HK-2 (cell line): ENCODE results near the gene CD55.
A peak's percentile ranks its signal among the peaks of the same experiment; 100 is the strongest.

Experiments
- DNase-seq: peaks from one replicate; pipeline ENCODE4 v3.0.0-alpha.2; 2018; ENCODE audit not compliant: unreplicated experiment

The CD55 gene, protein sequence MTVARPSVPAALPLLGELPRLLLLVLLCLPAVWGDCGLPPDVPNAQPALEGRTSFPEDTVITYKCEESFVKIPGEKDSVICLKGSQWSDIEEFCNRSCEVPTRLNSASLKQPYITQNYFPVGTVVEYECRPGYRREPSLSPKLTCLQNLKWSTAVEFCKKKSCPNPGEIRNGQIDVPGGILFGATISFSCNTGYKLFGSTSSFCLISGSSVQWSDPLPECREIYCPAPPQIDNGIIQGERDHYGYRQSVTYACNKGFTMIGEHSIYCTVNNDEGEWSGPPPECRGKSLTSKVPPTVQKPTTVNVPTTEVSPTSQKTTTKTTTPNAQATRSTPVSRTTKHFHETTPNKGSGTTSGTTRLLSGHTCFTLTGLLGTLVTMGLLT

DNA sequence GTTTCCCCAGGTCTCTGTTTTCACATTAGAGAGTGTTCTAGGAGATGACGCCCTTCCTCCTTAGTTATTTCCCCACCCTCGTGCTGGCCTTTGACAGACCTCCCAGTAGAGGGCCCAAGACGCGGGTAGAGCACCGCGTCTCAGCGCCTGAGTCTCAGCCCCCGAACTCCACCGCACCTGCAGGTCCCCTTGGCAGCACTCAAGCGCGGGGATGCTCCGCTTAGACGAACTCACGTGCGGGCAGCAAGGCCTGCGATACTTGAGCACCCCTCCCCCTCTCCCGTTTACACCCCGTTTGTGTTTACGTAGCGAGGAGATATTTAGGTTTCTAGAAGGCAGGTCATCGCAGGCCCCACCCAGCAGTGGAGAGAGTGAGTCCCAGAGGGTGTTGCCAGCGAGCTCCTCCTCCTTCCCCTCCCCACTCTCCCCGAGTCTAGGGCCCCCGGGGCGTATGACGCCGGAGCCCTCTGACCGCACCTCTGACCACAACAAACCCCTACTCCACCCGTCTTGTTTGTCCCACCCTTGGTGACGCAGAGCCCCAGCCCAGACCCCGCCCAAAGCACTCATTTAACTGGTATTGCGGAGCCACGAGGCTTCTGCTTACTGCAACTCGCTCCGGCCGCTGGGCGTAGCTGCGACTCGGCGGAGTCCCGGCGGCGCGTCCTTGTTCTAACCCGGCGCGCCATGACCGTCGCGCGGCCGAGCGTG is at the start of gene CD55:
TSS of gene CD55 (plus strand) at position 600 of the 711 bp plus-strand sequence. CDS start at position 688, 88 bp downstream.
- peak; percentile 96 for DNase-seq

DNA sequence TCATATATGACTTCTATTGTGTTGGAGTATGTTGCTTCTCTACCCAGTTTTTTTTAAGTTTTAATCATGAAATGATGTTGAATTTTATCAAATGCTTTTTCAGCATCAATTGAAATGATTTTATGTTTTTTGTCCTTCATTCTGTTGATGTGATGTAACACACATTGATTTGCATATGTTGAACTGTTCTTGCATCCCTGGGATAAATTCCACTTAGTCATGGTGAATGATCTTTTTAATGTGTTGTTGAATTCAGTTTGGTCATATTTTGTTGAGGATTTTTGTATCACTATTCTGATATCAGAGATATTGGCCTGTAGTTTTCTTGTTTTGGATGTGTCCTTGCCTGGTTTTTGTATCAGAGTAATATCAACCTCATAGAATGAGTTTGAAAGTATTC is 46.6 kb upstream of the CD55 start:
- no peak for DNase-seq

DNA sequence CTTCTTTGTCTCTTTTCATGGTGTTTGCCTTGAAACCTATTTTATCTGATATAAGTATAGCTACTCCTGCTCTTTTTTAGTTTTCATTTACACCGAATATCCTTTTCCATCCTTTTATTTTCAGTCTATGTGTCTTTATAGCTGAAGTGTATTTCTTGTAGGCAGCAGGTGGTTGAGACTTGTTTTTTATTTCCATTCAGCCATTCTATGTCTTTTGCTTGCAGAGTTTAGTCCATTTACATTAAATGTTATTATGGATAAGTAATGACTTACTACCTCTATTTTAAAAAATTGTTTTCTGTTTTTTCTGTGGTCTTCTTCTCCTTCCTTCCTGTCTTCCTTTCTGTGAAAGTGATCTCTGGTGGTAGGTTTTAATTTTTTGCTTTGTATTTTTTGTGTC is 45.0 kb upstream of the CD55 start:
- DNase-seq, result no peak

DNA sequence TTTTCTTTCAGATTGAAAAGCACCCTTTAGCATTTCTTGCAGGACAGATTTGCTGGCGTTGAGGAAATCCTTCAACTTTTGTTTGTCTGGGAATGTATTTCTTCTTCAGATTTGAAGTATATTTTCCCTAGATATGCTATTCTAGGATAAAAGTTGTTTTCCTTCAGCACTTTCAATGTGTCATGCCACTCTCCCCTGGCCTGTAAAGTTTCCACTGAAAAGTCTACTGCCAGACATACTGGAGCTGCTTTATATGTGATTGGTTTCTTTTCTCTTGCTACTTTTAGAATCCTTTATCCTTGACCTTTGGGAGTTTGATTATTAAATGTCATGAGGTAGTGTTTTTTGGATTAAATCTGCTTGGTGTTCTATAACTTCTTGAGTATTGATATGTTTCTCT is 44.2 kb upstream of the CD55 start:
- DNase-seq, result no peak

DNA sequence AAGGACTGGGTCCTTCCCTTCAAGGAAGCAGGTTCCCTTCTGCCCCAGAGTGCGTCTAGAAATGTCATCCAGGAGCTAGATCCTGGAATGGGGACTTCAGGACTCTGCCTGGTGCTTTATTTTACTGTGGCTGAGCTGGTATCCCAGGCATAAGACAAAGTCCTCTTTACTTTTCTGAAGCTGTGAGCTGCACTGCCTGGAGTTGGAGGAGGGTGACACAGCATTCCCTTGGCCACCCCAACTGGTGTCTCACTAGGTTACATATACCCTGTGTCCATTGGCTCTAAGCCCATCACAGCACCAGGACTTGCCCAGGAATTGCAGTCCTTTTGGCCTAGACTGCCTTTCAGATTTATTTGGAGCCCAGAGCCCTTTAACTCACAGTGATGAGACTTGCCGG is 41.8 kb upstream of the CD55 start:
- no peak for DNase-seq

DNA sequence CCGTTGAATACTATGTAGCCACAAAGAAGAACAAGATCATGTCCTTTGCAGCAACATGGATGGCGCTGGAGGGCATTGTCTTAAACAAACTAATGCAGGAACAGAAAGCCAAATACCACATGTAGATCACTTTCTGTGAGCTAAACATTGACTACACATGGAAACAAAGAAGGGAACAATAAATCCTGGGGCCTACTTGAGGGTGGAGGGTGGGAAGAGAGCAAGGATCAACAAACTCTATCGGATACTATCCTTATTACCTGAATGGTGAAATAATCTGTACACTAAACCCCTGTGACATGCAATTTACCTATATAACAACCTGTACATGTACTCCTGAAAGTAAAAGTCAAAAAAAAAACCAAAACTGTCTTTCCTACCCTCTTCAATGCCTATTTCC is 40.8 kb upstream of the CD55 start:
- DNase-seq, result no peak

DNA sequence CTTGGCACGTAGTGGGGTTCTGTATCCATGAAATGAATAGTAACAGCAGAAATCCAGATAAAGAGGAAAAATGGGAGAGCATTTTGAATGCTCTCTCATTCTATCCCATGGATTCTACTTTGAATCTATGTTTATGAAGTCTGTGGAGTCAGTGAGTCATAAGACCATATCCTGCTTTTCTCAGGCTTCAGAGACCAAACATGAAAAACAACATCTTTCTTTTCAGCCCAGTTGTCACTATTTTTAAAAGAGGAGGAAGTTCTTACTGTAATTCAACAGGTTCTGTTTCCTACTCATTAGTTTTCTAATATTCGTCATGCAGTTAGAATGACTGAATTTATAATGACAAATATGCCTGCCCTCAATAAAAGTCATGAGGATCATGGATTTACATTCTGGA is 39.4 kb upstream of the CD55 start:
- DNase-seq, result no peak

DNA sequence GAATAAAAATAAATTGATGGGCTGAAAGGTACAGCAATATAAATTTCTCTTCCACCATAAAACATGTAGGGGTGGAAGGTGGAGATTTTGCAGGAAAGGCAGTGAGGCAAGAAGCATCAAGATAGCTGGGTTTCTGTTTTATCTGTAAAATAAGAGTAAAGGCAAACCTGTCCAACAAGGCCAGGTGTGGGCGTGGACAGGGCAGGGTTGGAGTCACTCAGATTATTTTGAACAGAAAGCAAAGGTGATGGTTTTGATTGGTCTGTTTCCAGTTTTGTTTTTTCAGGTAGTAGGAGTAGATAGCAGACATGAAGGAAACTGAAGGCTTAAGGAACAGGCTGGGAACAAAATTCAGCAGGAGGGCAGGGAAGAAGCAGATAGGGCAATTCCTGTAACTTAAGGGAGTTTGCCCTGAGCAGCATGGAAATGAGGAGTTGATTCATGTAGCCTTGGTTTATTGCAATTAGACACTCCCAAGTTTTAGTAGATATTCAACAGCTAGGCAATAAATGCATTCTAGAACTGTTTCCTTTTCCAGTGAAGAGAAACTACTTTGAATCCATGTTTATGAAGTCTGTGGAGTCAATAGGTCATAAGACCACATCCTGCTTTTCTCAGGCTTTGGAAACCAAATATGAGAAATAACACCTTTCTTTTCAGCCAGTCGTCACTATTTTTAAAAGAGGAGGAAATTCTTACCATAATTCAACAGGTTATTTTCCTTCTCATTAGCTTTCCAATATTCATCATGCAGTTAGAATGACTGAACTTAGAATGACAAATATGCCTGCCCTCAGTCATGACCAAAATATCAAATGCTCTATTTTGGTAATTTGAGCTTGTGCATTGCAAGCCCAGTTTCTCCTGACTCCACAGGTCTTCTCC is 38.7 kb upstream of the CD55 start:
- no peak for DNase-seq

DNA sequence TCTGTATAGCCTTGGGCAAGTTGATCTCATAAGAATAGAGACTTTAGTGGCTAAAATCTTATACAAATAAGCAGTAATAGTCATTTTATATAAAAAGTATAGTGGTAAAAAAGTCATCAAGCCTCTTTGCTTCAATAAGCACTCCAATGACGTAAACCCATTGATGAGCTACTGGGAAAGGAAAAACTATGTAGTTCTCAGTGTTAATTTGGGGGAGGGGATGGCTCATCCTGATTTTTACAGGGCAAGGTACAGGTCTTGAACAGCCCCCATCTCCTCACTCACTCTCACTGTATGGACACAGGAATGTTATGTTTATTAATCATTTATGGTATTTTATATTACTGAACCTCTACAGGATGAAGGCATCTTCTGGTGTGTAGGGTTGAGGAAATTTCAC is 38.1 kb upstream of the CD55 start:
- DNase-seq, result no peak

DNA sequence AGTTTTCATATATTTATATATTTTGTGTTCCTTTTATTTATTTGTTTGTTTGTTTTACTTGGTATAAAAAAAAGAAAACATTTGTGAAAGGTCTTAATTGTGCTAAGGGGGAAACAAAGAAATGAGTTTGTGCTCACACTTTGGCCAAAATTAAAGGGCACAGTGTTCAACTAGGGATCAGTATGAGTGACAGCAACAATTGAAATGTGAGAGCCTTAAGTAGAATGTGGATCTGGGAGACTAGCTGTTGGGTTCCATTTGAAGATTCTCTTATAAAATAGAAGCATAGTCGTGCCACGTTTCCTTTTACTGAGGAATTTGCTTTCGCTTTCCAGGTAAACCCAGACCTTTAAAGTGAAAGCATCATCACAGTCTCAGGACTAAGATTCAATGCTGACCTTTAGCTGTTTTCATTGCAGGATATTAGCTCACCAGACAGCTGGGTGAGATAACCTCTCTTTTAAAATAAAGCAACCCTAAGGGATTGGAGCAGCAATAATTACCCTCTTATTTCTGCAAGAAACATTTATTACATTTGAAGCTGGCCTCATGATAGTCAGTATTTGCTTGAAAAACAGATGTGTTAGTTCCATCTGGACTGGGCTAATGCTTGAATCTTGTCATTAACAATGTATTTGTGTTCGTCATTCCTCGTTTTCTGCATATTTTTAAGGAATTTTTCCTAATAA is 37.1 kb upstream of the CD55 start:
- DNase-seq, result no peak

DNA sequence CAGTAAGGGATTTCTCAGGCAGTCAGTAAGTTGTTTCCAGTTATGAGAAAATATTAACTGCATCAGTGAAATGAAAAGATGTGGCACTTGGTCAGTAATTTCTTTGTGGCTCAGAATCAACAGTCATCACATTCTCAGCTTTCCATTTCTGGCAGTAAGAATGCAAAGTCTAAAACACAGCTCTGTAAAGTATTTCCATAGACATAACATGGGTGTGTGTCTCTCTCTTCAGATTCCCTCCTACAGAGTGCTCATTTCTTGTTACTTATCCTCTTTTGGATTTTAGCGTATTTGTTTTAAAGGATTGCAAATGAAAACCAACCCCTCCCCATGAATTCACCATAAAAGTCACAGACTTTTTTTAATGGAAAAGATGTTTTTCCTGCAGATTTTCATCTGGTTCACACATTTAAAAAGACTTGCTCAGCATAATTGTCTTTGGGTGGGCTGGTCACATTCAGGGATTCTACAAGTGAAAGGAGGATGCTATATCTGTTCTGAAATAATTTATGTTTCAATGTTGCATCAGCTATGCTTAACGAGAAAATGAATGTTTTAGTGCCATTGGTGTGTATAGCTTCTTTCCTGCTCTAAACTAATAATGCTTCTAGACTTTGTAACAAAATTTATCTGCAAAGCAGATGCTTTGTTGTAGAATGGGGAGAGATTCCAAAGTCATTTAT is 34.6 kb upstream of the CD55 start:
- no peak for DNase-seq

DNA sequence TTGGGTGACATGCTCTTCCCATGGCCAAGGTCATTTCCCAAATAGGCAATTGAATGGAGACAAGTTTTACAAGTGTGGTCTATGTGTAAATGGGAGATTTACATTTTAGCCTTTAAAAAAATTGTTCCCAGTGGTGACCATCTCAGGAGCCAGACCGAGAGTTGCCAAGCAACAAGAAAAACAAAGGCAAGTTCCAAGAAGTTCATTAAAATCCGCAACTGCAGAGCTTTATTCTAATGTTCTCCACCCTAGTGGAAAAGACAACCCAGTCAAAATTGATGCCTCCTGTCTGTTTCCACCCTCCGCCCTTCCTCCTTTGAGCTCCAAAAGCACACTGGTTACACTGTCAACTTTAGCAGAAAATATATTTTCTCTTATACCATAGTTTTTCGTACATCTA is 33.2 kb upstream of the CD55 start:
- no peak for DNase-seq

DNA sequence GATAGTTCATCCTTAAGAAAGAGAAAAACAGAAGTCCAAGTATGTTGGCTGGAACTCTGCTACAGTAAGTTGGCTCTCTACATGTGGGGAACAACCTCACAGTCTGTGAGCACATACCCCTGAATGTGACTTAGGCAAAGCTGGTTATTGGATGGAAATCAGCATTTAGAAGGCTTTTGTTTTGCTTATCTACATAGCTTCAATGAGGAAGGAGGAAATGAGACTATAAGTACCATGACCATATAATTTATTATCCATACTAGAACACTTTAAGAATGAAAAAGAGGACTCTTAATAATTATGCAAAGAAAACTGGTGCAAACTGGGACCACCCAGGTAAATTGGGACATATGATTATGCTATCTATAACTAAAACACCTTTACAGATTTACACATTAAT is 31.7 kb upstream of the CD55 start:
- no peak for DNase-seq

DNA sequence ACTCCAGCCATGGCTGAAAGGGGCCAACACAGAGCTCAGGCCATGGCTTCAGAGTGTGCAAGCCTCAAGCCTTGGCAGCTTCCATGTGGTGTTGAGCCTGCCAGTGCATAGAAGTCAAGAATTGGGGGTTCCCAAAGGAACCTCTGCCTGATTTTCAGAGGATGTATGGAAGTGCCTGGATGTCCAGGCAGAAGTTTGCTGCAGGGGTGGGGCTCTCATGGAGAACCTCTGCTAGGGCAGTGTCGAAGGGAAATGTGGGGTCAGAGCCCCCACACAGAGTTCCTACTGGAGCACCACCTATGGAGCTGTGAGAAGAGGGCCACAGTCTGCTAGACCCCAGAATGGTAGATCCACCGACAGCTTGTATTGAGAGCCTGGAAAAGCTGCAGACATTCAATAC is 29.8 kb upstream of the CD55 start:
- DNase-seq, result no peak

DNA sequence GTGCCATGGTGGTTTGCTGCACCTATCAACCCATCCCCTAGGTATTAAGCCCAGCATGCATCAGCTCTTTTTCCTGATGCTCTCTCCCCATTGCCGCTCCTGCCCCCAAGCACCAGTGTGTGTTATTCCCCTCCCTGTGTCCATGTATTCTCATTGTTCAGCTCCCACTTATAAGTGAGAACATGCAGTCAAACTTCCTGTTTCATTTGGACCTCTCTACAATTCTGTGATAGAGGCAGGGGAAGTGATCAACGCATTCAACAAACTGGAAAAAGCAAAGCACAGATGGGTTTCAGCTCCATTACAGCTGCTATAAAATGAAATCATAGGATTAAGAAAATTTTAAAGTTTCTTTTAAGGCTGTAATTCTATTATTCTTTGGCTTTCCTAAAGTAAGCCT is 23.3 kb upstream of the CD55 start:
- DNase-seq, result no peak

DNA sequence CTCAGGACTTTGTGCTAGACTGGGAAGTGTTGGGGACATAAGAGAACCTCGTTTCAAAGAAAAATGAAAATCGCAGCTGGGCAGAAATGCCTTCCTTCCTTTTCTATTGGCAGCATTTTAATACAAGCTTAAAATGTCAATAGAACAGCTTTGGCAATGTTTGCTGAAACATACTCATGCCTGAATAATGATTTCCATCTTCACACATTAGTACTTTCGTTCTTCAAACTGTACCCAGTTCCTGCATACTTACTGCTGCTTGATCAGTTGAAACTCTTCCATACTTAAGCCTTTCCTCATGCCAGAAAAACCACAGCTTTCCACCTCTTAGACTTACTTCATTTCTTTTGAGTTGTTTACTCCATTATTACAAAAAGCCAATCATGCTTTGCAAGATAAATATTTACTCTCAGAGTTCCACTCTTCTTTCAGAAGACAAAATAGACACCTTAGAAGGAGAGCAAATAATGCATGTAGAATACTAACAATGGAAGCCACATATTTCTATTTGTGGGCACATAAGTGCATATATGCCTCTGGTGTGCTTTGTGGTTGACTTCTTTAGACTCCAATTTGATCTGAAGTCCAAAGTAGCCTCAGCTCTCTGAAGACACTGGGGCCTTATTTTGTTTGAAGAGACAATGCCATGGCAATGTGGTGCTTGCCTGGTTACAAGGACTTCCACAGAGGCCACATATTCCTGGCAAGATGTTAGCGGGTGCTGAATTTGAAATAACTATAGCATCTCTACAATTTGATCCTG is 22.7 kb upstream of the CD55 start:
- no peak for DNase-seq

DNA sequence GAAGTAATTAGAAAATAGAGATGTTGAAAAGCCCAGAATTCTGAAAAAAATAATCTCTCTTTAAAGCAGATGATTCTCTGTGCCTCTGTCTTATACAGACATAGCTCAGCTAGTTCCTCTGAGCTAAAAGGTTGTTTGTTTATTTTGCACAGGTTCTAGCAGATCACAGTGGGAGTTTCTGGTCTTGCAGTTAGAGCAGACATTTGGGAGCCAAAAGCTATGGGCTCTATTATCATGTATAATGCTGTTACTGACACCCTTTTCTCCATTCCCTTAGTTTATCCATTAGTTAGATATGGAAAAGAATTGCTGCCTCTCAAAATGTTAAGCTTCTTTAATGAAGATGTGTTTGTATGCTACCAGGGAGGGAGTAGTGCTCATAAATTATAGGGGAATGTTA is 20.5 kb upstream of the CD55 start:
- no peak for DNase-seq

DNA sequence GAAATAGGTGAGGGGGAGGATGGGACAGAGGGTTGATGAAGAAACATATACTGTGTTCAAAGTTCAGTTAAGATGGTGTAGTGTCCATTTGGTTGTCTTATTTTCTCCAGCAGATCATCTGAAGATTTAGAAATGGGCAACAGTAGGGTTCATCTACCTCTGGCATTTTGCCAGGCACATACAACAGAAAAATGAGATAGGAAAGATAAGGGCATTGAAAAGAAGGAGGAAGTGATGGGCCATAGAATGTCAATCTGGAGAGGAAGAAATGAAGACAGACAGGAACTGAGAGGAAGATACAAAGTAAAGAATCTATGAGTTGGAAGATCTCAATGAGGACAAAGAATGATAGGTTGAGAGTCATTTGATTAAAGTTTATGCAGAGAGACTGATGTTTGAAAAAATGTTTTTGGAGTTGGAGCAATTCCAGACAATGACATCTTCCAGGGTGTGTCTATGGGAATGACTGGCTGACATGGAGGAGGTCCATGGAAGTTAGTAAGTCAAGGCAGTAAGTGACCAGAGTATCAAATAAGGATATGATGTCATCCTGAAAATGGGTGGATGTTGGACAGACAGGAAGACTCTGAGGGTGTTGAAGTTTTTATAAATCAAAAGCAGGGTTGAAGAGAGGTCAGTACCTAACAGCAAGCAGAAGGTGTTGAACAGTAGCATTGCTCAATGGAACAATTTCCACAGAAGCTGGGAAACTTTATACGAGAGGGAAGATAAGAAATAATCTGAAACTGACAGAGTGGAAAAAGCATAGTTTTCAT is 18.7 kb upstream of the CD55 start:
- no peak for DNase-seq

DNA sequence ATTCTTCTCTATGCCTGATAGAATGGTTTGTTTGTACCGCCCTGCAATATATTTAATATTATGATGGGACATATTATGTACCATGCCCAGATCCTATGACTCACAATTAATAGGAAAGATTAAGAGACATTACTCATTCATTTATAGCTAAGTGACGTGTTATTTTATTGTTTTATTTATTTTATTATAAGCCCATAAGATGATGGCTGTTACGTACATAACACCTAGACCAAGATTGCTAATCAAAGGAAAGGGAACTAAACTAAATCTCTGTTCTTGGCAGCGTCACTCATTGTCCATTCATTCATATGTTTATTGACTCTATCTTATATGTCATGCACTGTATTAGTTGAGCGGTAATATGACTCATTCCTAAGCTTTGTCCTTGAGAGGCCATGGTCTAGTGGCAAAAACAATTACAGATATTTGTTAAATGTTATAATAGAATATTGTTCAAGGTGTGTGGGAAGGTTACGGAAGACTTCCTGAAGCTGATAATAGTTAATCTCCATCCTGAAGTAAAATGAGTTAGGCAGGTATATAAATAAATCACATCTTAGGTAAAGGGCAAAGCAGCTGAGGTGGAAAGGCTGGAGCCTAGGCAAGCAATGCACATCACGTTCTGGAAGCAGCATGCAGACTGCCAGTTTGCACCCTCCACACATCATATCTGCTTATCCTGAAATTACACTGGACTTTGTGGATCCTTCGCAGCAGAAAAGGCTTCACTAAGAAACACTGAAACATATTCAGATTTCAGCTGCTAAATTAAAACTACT is 16.6 kb upstream of the CD55 start:
- DNase-seq, result no peak
